ENCODE results near the gene MCF2L2. TPM values are rescaled to one million over a fixed set of nuclear protein-coding genes. Genes with fewer than 3 reads are reported as not detected.
A peak's percentile ranks its signal among the peaks of the same experiment; 100 is the strongest.

The MCF2L2 gene
- total and polyA plus RNA-seq, 2 donors (not counting 3 experiments of a cell fraction or from before 2014, with no cell fraction given), result 0.15 to 1.1 TPM

GRCh38 chr3:183266454-183266853, 162.0 kb downstream of the MCF2L2 start:
- dilution Hi-C loops (cut with MboI; ENCODE audit: extremely low pct_ligation_motif_present, low sequenced_read_pairs), result no loop called here
- ChIA-PET CTCF (interaction anchor here (1.1 to 2.4 kb wide), 7 partner anchors 9 to 116 kb away, joined by 5 to 15 read pairs (median 7); partner anchors contain the start of gene B3GNT5), POLR2A (no interaction called here)
- no peaks in the 10 kb centered on the region for H3K9me3 ChIP-seq (replicated peaks; ENCODE audit: control insufficient read depth, insufficient read depth, low read length)
- peaks cover 17% of the 10 kb centered on the region for H3K4me1 ChIP-seq (ENCODE audit: control insufficient read depth, extremely low read depth, insufficient read depth, low read length)
- H3K27ac ChIP-seq (ENCODE audit: insufficient read depth, low read depth, low read length), result peak overlapping the region; percentile 31
- H3K4me3 ChIP-seq (replicated peaks in 1 of 3; ENCODE audit: insufficient read depth in 1 of 3, low read depth in 1 of 3, low read length in 3 of 3), result no peak overlapping the region
- H3K36me3 ChIP-seq (ENCODE audit: control insufficient read depth in 2 of 2, extremely low read depth in 1 of 2, insufficient read depth in 2 of 2, low read length in 2 of 2), result peaks cover 0 to 9% of the 10 kb centered on the region in 2 experiments
- H3K9me1 ChIP-seq (replicated peaks; ENCODE audit: control insufficient read depth, extremely low read depth, insufficient read depth, low read length), result no peaks in the 10 kb centered on the region
- no peak overlapping the region for H3K9ac ChIP-seq (replicated peaks; ENCODE audit: extremely low read depth, insufficient read depth, low read length)
- peaks cover 40% of the 10 kb centered on the region for H3K79me2 ChIP-seq (ENCODE audit: control insufficient read depth, insufficient read depth, low read length)
- FAIRE-seq, result peak; percentile 37
- no peaks in the 10 kb centered on the region for H4K20me1 ChIP-seq (replicated peaks; ENCODE audit: control insufficient read depth, extremely low read depth, insufficient read depth, low read length)
- DNase-seq (ENCODE audit: low read depth, low spot score), result no peak
- H2AFZ ChIP-seq (ENCODE audit: low read depth, low read length), result no peak overlapping the region
- TF ChIP-seq EZH2 (IDR thresholded peaks at IDR 0.05; ENCODE audit: borderline replicate concordance, low read depth, low read length, severe bottlenecking) (no peak), GATA2 (IDR thresholded peaks at IDR 0.05; ENCODE audit: insufficient read depth, insufficient read length, low read depth, low read length) (no peak), MYC (IDR thresholded peaks at IDR 0.05; ENCODE audit: low read depth, low read length) (no peak), CTCF (IDR thresholded peaks at IDR 0.05; ENCODE audit: extremely low read depth in 1 of 2, insufficient read depth in 1 of 2, low read depth in 1 of 2, low read length in 2 of 2) (no peak), JUN (IDR thresholded peaks at IDR 0.05; ENCODE audit: borderline replicate concordance, insufficient read depth, insufficient read length, low read depth) (no peak), MAX (IDR thresholded peaks at IDR 0.05; ENCODE audit: insufficient read depth, insufficient read length) (no peak), POLR2AphosphoS5 (IDR thresholded peaks at IDR 0.05; ENCODE audit: insufficient read depth, low read depth, low read length) (no peak), POLR2A (IDR thresholded peaks at IDR 0.05; ENCODE audit: low read depth, low read length) (no peak), FOS (IDR thresholded peaks at IDR 0.05; ENCODE audit: borderline replicate concordance, insufficient read depth, low read length) (no peak)
- no peak overlapping the region for H3K4me2 ChIP-seq (ENCODE audit: insufficient read depth, low read length)
- intact Hi-C loops (cut with micrococcal nuclease), result no loop called here
- BruUV-seq (replicated peaks), result no TSS peak
- H3K27me3 ChIP-seq (ENCODE audit: control insufficient read depth in 2 of 2, insufficient read depth in 2 of 2, low read length in 2 of 2), result no peaks in the 10 kb centered on the region
